RPMI8226 (cell line): ENCODE measurements around the gene METTL8.
"Not testable (repeated sequence)": the region's sequence is repeated elsewhere in the genome, so short reads cannot be mapped to it uniquely, and the experiment has no call there.

Source experiments
- DNase-seq: peaks from one replicate; pipeline ENCODE4 v3.0.0-alpha.2; 2015

Gene METTL8

DNA sequence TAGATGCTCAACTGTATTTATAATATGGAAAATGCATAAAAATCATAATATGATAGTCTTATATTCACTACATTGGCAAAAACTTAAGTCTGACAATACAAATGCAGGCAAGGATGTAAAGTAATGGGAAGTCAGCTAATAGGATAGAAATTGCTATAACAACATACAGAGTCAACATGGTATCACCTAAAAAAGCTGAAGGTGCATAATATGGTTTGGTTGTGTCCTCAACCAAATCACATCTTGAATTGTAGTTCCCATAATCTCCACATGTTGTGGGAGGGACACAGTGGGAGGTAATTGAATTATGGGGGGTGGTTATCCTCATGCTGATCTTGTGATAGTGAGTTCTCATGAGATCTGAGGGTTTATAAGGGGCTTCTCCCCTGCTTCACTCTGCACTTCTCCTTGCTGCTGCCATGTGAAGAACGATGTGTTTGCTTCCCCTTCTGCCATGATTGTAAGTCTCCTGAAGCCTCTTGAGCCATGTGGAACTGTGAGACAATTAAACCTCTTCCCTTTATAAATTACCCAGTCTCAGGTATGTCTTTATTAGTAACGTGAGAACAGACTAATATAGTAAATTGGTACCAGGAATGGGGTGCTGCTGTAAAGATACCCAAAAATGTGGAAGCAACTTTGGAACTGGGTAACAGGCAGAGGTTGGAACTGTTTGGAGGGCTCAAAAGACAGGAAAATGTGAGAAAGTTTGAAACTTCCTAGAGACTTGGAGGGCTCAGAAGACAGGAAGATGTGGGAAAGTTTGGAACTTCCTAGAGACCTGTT lies 10.9 kb downstream of the METTL8 start:
- DNase-seq, result not testable (repeated sequence)

DNA sequence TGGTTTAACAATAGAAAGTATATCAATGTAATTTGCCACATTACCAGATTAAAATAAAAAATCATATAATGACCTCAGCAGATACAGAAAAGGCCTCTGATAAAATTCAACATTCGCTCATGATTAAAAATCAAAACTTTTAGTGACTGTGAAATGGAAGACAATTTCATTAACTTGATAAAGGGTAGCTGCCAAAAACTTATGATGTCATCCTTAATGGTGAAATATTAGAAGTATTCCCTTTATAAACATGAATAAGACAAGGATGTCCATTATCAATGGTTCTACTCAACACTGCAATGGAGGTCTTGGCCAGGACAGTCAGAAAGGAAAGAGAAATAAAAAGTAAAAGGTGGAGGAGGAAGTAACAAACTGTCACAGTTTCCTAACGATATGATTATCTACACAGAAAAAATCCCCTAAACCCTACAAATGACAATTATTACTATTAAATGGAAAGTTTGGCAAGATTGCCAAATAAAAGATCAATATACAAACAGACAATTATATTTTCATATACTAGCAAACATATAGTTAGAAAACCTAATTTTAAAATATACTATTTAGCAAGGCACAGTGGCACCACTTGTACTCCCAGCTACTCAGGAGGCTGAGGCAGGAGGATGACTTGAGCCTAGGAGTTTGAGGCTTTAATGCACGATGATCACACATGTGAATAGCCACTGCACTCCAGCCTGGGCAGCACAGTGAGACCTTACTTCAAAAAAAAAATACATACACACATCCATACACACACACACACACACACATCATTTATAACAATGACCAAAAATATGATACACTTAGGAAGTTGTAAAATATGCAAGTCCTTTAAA lies 12.8 kb downstream of the METTL8 start:
- no peak for DNase-seq

DNA sequence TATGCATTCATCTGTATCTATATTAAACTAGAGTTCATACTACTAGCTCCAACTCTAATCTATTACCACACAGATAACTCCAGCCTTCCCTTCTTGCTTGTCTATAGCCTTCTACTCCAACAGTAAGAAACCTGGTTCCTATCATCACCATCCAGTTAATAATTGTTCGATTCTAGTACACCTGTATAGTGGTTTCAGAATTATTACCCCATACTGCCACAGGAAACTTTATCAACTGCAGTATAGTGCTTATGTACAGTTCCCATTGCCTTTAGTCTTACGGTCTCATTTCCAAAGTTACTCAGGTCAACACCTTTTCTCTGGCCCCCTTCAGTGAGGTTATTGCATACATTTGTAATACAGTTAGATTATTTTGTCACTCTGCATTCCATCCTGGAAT lies 14.5 kb downstream of the METTL8 start:
- no peak for DNase-seq

DNA sequence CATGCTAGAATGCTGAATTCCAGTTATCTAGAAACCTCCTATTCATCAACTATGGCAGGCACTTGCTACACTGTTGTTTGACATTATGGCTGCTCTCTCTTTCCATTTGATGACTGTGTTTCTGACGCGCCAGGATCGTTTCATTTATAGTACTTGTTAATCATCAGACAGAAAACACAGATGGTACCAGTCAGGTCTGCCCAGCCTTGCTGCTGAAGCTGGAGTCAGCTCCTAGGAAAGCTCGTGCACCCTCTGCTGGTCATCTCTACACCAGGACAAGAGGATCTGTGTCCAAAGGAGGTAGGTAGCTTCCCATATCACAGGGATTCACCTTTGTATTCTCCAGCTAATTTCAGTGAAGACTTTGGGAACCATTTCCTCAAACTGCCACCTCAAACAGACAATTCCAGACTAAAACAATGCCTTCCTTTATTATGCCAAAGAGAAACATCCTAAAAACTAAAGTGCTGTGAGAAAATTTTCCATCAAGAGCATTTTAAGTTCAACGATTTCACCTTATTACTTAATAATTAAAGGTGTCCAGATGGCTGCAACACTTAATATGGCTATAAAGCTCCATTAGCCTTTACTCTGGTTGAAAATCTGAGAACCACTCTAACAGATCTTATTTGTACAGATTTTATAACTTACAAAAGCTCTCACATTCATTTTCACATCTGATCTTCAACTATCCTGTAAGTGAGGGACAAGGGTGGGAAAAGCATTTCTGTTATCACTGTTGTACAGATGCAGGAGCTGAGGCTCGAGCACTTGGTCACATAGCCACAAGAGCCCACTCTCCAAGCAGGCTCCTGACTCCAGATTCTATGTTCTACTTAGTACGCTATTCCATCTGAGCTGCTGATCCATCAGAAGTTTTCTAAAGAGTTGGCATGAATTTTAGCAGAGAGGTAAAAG lies 17.5 kb downstream of the METTL8 start:
- DNase-seq, result peak; percentile 87

DNA sequence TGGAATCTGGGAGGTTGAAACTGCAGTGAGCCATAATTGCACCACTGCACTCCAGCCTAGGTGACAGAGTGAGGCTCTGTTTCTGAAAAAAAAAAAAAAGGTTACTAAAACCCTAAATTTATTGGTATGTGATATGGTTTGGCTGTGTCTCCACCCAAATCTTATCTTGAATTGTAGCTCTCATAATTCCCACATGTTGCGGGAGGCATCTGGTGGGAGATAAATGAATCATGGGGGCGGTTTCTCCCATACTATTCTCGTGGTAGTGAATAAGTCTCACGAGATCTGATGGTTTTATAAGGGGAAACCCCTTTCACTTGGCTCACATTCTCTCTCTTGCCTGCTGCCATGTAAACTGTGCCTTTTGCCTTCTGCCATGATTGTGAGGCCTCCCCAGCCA lies 19.1 kb downstream of the METTL8 start:
- not testable (repeated sequence) for DNase-seq

DNA sequence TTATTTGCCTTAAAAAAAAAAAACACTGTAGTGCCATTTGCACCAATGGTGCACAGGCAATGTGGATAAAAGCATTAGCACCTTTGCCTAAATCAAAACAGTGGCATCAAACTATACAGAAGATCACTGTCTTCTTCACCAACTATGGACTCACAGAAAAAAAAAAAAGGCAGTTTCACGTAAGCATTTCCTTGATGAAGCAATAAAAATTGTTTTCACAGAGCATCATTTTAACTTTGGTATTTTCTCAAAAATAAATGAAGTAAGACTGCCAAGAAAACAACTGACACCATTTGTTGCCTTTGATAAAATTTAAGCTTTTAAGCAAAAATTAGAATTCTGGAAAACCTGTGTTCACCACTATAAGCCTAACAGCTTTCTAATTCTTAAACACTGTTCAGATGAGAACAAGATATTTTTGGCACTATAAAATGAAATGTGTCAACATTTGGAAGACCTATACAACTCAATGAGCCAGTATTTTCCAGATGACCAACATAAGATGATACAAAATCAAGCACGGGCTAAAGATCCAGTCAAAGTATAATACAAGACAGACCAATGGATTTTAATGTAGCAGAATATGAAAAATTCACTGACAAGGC lies 21.1 kb downstream of the METTL8 start:
- DNase-seq, result no peak

DNA sequence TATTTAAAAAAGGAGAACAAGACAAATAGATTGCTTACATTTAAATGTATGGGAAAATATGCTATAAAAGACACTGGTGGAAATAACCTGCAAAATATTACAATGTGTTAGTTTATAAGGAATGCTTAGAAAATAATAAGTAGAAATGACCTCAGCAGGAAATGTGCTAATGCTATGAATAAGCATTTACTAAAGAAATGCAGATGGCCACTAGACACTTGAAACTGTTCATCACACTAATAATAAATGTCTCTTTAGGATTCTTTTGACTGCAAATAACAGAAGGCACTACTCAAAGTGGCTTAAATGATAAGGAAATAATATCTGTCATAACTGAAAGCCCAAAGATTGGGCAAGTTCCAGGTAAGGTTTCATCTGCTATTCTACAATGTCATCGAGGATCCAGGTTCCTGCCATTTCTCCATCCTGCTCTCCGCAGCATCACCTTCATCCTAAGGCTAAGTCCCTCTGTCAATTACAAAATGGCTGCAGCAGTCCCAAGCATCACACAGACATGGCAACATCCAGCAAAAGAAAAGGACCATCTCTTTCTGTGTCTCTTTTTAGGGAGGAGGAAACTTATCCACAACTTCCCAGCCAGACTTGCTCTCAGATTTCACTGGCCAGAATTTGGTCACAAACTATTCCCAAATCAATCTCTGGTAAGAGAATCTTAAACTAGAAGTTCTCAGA lies 21.9 kb downstream of the METTL8 start:
- DNase-seq, result no peak

DNA sequence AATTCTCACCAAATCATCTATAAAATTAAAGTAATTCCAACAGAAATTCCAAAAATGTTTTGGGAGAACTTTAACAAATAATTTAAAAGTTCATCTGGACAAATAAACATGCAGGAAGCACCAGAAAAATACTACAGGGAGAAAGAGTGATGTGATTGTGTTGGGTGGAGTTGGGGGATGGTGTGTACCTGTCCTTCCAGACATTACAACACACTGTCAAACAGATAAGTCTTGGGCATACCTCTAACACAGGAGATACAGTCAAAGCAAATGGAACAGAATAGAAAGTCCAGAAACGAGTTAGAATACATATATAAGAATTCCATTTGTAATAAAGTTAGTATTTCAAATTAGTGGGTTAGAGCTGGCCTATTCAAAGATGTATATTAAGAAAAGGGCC lies 22.6 kb downstream of the METTL8 start:
- DNase-seq, result no peak

DNA sequence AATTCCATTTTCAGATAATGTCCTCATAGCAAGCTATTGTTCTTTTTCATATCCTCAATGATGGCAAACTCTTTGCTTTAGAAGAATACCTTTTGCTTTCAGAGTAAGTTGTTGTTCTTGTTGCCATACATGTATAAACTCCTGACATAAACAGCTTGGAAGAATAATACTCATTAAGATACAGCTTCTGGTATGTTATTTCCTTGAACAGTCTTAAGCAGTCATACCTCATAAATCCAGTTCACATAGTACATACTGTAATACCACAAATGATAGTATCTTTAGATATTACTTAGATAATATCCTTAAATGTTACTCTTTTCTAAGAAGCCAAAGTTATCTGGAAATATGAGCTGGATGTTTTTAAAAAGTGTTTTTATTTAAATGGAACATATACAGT lies 23.2 kb downstream of the METTL8 start:
- DNase-seq, result no peak

DNA sequence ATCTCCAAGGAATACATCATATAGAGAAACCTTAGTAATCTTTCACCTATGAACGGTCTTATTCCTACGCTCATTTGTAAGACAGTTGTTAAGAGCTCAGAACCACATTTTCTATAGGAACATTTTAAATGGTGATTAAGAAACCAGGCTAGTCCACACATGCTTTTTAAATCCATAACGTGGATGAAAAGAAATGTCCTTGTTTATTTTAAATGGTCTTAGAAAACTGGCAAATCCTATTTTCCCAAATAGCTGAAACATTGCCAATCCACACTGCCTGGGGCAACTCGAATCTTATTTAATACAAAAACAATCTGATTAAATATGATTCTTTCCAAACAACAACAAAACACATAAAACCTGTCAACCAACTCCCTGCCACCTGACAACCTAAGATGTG lies 23.7 kb downstream of the METTL8 start:
- DNase-seq, result no peak

DNA sequence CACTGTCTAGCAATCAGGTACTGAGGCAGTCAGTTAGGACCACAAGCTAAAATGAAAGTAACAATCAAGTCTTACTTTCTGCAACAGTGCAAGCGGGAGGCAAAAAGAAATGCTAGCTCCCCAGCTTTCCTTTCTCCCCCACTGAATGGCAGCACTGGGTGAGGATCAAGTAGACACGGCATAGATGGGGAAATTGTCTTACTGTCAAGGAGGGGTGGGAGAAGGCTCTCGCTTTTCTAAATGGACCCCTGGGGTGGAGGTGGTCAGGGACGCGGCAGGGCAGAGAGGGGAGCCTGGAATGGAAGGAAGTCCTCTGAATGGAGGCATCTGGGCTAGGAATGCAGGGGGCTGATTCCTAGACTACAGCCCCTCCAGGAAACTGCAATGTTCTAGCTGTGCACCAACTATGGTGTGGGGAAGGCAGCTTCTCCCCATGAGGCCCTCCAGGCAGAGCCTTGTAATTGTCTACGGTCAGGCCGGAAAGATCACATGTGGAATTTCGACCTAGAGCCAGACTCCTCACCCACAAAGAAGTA lies 24.3 kb downstream of the METTL8 start:
- DNase-seq, result no peak

DNA sequence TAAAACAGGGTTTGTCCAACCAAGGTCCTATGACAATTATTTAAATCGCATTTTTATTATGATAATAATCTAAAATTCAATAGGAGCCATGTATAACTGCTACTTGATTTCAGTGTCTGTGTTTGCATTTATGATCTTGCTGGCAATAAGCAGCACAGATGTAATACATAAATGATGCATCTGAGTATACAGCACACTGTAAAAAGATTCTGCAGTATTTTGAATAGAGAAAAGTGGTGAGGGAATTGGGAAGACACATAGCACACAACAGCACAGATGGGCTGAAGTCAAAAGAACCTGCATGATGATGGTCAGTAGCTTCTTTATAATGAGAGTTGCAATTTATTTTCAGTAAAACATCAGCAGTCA lies 26.1 kb downstream of the METTL8 start:
- DNase-seq, result no peak

DNA sequence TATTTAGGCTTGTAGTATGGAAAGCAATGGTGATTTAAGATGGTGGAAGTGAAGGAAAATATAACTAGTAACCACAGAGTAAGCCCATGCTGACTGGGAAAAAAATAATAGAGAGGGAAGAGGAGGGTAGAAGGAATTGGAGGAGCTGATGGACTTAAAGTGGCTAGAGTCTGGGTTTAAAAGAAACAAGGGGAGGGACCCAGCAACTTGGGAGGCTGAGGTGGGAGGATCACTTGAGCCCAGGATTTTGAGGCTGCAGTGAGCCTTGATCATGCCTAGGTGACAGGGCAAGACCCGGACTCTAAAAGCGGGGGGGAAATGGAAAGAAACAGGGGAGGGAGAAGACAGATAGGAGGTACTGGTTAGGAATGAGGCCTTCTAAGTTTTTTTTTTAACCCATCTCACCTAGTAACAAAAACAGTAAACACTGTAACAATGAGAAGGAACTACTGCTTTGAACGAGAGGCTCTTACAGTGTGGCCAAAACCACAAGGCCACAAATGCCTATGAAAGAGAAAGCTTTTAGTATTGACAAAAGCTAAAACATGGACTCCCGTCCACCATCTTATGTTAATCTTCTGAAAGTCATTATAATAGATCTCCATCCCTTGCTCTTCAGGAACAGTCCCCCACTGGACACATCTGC lies 26.6 kb downstream of the METTL8 start:
- DNase-seq, result peak; percentile 30

DNA sequence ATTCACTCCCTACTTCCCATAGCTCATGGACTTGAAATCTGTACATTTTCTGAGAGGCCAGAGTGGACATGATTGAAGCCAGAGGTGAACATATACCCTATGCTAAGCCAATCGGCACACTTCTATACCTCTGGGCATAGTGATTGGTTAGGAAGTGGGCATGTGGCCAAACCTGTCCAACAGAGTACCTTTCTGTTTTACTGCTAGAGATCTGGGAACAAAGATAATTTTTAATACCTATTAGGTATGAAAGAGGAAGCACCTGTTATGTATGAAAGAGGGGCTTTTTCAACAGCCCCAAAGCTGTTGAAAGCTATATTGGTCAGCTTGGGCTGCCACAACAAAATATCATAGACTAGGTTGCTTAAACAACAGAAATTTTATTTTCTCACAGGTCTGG lies 27.7 kb downstream of the METTL8 start:
- peak; percentile 77 for DNase-seq

DNA sequence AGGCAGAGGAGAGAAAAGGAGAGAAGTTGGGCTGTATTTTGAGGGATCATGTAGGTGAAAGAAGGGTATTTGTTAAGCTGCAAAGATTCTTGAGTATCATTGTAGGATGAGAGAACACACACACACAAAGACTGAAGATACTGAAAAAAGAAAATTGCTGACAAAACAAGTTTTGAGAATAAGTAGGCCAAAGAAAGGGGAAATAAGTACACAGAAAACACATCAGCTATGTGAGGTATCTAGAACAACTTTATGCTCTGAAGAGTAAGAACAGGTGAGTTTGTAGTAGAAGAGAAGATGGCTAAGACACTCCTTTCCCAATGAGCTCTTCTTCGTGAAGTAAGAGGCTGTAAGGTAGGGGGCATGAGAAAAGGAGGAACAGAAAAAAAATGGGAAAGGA lies 28.2 kb downstream of the METTL8 start:
- peak; percentile 48 for DNase-seq

DNA sequence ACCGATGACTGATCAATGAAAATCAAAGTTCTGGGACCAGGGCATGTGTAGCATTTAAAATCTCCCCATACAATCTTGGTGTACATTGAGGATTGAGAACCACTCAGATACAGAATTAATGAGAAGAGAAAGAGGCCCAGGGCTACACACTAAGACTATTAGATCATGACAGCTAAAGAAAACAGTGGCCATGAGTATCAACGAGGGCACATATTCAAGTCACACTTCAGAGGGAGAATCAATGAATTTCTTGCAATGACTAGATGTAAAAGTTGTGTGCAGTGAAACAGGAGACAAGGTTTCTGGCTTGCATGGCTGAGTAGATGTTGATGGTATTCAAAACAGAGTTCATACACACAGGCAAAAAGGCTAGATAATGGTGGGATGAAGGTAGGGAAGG lies 29.1 kb downstream of the METTL8 start:
- no peak for DNase-seq

DNA sequence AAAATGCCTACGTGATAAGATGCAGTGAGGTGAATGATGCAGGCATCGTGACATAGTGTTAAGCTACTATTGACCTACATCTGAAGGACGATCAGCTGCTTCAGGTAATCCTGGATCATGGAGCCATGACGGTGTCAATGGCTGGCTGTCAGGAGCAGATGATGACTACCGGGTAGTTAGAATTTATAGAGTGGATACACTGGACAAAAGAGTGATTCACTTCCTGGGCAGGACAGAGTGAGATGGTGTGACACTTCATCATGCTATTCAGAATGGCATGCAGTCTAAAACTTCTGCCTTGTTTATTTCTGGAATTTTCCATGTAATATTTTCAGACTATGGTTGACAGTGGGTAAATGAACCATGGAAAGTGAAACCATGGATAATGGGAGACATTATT lies 29.5 kb downstream of the METTL8 start:
- no peak for DNase-seq

DNA sequence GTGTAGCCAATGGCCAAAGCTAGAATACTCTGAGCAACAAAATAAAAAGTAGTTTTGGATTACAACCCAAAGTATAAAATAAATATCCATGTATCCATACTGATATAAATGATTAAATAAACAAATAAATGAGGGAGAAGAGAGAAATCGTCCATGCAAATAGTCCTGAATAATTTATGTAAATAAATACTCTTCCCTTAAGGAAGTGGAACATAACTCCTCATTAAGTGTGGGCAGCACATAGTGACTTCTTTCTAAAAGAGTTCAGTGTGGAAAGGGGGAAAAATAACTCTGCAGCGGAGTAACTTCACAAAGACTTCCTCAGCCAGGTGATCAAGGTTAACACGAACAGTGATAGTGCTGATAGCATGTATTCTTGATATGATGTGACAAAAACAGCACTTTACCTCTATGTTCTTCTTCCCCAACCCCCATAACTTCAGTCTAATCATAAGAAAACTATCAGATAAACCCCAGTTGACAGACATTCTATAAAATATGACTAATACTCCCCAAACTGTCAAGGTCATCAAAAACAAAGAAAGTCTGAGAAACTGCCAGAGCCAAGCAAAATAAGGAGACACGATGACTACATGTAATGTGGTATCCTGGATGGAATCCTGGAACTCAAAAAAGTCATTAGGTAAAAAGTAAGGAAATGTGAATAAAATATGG lies 30.7 kb downstream of the METTL8 start:
- DNase-seq, result no peak

DNA sequence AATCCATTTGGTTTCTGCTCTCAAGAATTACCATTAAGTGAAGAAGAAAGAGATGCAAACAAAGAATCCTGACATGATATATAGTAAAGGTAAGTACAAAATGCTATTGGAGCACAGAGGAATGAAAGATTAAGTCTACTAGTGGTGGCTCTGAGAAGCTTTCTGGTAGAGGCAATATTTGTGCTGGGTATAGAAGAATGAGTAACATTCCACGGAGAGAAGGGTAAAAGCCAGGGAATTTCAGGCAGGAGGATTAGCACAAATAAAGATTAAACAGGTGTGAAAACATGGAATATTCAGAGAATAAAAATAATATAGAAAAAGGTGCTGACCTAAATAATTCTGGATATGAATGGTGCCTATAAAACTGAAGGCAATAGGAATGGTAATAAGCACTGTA lies 31.8 kb downstream of the METTL8 start:
- DNase-seq, result no peak

DNA sequence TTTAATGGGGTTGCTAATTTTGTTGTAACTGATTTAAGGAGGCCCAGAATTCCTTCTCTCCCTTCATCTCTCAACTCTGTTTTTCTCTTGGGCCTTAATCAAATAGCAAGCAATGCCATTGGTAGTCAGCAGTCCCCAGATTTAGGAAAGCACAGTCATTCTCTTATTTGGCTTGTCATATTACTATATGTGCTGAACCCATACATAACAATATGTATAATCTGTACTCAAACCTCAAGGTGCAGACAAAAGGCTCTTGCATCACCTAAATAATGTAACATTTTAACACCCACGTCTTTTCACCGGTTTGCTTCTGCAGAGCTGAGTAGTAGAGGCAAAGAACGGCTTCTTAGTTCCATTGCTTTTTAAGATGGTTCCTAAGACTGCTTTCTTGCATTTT lies 33.4 kb downstream of the METTL8 start:
- DNase-seq, result no peak

DNA sequence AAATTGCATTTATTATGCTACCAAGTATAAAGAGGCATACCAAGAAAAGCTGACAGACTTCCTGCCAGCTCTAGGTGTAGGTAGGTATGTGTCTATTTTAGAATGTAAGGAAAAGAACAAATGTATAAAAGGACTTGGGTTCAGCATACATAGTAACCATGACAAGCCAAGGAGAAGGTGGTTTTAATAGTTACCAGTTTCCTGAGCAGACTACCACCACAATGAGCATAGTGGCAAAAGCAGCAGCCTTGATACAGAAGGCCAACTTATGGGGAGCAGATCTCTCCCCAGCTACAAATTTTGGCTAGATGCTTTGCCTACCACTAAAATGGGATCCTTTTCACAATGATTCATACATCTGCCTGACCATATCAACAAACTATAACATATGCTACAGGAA lies 34.5 kb downstream of the METTL8 start:
- no peak for DNase-seq
